NCI-H2081 (cell line): ENCODE data around the gene USE1.
A peak's percentile ranks its signal among the peaks of the same experiment; 100 is the strongest.

Source experiments
- DNase-seq, 2 experiments: peaks; one replicate each; lab custom pipeline; 2025; lab: John Stamatoyannopoulos, UW

Gene USE1

GRCh38 chr19:17235971-17236777 lies 21.0 kb downstream of the USE1 start:
- peak; percentile 75 for DNase-seq

GRCh38 chr19:17236811-17237543 lies 21.8 kb downstream of the USE1 start:
- no peak for DNase-seq

GRCh38 chr19:17237747-17238706 lies 22.9 kb downstream of the USE1 start:
- DNase-seq, result no peak

- DNase-seq, result no peak
These were observed 25.1 kb downstream of the USE1 start for GRCh38 chr19:17240062-17240752.

GRCh38 chr19:17240826-17241399 lies 25.8 kb downstream of the USE1 start:
- DNase-seq, result no peak

GRCh38 chr19:17242431-17243208 lies 27.5 kb downstream of the USE1 start:
- DNase-seq, result no peak

GRCh38 chr19:17243211-17243829 lies 28.2 kb downstream of the USE1 start:
- no peak for DNase-seq

GRCh38 chr19:17243830-17244617 lies 28.9 kb downstream of the USE1 start:
- DNase-seq, result no peak

- no peak for DNase-seq
These were observed 29.7 kb downstream of the USE1 start for GRCh38 chr19:17244618-17245534.

- no peak for DNase-seq
These were observed 30.4 kb downstream of the USE1 start, which contains the start of gene NR2F6 for GRCh38 chr19:17245535-17245984. TSS of gene NR2F6 (minus strand) at chr19:17245919. CDS start at chr19:17245220, 699 bp downstream.

GRCh38 chr19:17246681-17247425 lies 31.7 kb downstream of the USE1 start:
- DNase-seq, result peak in 1 of 2 experiments; percentile 37

GRCh38 chr19:17248011-17248776 lies 33.0 kb downstream of the USE1 start:
- no peak for DNase-seq

- no peak for DNase-seq
These were observed 34.9 kb downstream of the USE1 start for GRCh38 chr19:17249887-17250548.

- DNase-seq, result no peak
These were observed 39.5 kb downstream of the USE1 start for GRCh38 chr19:17254636-17255035.

GRCh38 chr19:17255150-17255621 lies 40.0 kb downstream of the USE1 start:
- no peak for DNase-seq

- no peak for DNase-seq
These were observed 41.0 kb downstream of the USE1 start for GRCh38 chr19:17256130-17256529.
